NCI-H345 (cell line): ENCODE measurements around the gene LDLRAD4.

Experiments
- DNase-seq: peaks from one replicate; lab custom pipeline; 2025; lab: John Stamatoyannopoulos, UW

The LDLRAD4 gene

GRCh38 chr18:13387855-13388548 lies 169.4 kb downstream of the LDLRAD4 start:
- no peak for DNase-seq

- no peak for DNase-seq
These were observed 170.3 kb downstream of the LDLRAD4 start for GRCh38 chr18:13388586-13389490.

- no peak for DNase-seq
These were observed 171.1 kb downstream of the LDLRAD4 start for GRCh38 chr18:13389491-13390131.

- DNase-seq: peak; percentile 86
These were observed 171.6 kb downstream of the LDLRAD4 start for GRCh38 chr18:13390196-13390595.

GRCh38 chr18:13390711-13391110 lies 172.2 kb downstream of the LDLRAD4 start:
- DNase-seq: peak; percentile 72

- peak; percentile 74 for DNase-seq
These were observed 173.6 kb downstream of the LDLRAD4 start for GRCh38 chr18:13392029-13392750.

GRCh38 chr18:13392899-13393298 lies 174.3 kb downstream of the LDLRAD4 start:
- DNase-seq: no peak

GRCh38 chr18:13393338-13393737 lies 174.8 kb downstream of the LDLRAD4 start:
- DNase-seq: peak; percentile 72

- peak; percentile 61 for DNase-seq
These were observed 176.2 kb downstream of the LDLRAD4 start for GRCh38 chr18:13394801-13395200.

- no peak for DNase-seq
These were observed 177.0 kb downstream of the LDLRAD4 start for GRCh38 chr18:13395577-13395976.

- no peak for DNase-seq
These were observed 179.1 kb downstream of the LDLRAD4 start for GRCh38 chr18:13397504-13398163.

GRCh38 chr18:13398631-13399030 lies 180.1 kb downstream of the LDLRAD4 start:
- no peak for DNase-seq

- no peak for DNase-seq
These were observed 181.0 kb downstream of the LDLRAD4 start for GRCh38 chr18:13399511-13399910.

- DNase-seq: no peak
These were observed 182.2 kb downstream of the LDLRAD4 start for GRCh38 chr18:13400636-13401315.

GRCh38 chr18:13401404-13401803 lies 182.8 kb downstream of the LDLRAD4 start:
- DNase-seq: no peak

GRCh38 chr18:13401826-13402225 lies 183.3 kb downstream of the LDLRAD4 start:
- no peak for DNase-seq

GRCh38 chr18:13403786-13404549 lies 185.4 kb downstream of the LDLRAD4 start:
- no peak for DNase-seq

GRCh38 chr18:13405305-13406038 lies 186.9 kb downstream of the LDLRAD4 start:
- no peak for DNase-seq

- no peak for DNase-seq
These were observed 187.6 kb downstream of the LDLRAD4 start for GRCh38 chr18:13406049-13406615.
